Uterine smooth muscle cell (primary cell): ENCODE results near the gene PRKCB. TPM values are rescaled to one million over a fixed set of nuclear protein-coding genes. Genes with fewer than 3 reads are reported as not detected.

ENCODE experiments used
- total RNA-seq: library from RNA; depleted of rRNA; stranded (reverse); fragments of >200 nt; gene quantifications from 2 replicates; pipeline ENCODE4 v1.2.3, GENCODE V29; 2014

The PRKCB gene
- total RNA-seq, result 1.00 and 2.4 TPM in 2 replicates

DNA sequence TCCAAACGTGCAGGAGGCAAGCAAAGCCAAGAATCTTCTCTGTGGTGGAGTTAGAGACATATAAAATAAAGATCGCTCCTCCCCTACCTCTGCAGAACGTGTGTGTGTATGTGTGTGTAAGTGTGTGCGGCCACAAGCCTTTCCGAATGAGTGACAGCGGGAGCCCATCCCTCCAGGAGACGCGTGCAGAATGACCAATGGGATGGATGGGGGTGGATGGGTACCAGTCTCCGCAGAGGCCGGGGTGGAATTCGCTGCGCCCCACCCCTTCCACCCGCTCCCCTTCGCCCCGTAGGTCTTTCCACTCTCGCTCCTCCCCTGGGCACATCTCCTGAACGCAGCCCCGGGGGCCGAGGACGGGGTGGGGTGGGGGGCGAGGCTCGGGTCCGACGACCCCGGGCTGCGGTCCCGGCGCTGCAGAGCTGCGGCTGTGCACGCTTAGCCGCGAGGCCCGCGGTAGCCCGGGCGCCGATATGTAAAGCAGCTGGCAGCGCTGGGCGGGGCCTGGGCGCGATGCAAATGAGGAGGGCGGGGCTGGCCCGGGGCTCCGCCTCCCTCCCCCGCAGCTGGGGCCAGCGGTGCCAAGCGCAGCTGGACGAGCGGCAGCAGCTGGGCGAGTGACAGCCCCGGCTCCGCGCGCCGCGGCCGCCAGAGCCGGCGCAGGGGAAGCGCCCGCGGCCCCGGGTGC, at the start of gene PRKCB:
TSS of gene PRKCB (plus strand) at position 594 of the 688 bp plus-strand sequence.

DNA sequence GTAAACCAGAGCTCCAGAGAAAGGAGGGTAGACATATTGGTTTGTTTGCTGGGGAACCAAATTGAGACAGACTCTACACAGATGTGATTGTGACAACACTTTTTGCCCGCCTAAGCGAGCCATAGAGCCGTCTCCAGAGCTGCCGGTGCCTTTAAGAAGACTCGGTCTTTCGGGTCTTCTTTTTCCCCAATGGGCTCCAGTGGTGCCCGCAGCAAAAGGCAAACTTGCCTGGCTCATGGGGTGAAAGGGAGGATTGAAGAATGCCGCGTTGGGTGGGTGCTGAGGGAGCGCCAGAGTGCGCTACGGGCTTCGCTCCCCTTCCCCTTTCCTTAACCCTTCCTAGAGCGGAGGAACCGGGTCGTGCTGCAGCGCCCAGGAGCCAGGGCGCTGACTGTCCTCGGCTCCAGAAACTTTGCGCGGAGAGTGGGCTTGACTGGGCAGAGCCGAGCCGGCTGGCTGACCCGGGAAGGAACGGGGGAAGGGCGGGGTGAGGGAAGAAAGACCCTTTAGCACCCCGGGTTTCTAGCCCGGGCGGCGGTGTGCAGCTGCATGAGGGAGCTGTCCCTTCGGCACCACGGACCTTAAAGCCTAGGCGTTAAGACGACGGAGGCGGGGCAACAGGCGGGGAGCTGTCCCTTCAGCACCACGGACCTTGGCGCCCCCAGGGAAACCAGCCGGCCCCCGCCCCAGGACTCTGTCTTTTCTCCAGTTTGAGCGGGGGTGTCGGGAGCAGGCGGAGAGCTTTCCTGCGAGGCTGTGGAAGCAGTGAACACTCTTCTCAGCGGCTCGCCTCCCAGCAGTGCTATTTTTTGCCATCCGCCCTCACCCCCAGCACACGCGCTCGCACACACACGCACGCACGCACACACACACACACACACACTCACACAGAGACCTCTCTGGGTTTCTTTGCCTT, 419.9 kb downstream of the PRKCB start, which contains the start of gene CACNG3:
TSS of gene CACNG3 (plus strand) at position 880 of the 916 bp plus-strand sequence. CDS start 420 bp downstream, outside the sequence.

Other genes starting within 250 kb of the PRKCB start
- 83.5 and 96.4 TPM in 2 replicates for gene NDUFAB1, start 239.7 kb upstream of the PRKCB start, total RNA-seq
- 8.7 and 15.5 TPM in 2 replicates for gene PALB2, start 194.7 kb upstream of the PRKCB start, total RNA-seq
- gene DCTN5, start 194.5 kb upstream of the PRKCB start, total RNA-seq, result 49.9 and 84.7 TPM in 2 replicates
- 16.6 and 49.4 TPM in 2 replicates for gene PLK1, start 157.1 kb upstream of the PRKCB start, total RNA-seq
- gene ERN2, start 122.8 kb upstream of the PRKCB start, total RNA-seq, result 0.12 and 0.77 TPM in 2 replicates
- not detected in 2 replicates for gene CHP2, start 81.0 kb upstream of the PRKCB start, total RNA-seq